ENCODE data around the gene POGZ.
A peak's percentile ranks its signal among the peaks of the same experiment; 100 is the strongest.

POGZ gene

GRCh38 chr1:151459331-151460046 is at the start of gene POGZ:
Gene POGZ (minus strand): TSS chr1:151459494. CDS start chr1:151442204, 17,290 bp downstream.
- peak; percentile 96 to 98 (median 97) for DNase-seq

- no peak for DNase-seq
Measured at GRCh38 chr1:151508833-151509232, 49.5 kb upstream of the POGZ start.

- no peak for DNase-seq
Measured at GRCh38 chr1:151504759-151505158, 45.5 kb upstream of the POGZ start.

- no peak for DNase-seq
Measured at GRCh38 chr1:151504252-151504651, 45.0 kb upstream of the POGZ start.

GRCh38 chr1:151502859-151503780 is 43.8 kb upstream of the POGZ start:
- no peak for DNase-seq

GRCh38 chr1:151502035-151502700 is 42.9 kb upstream of the POGZ start:
- no peak for DNase-seq

- no peak for DNase-seq
Measured at GRCh38 chr1:151501474-151501873, 42.2 kb upstream of the POGZ start.

GRCh38 chr1:151499930-151500329 is 40.6 kb upstream of the POGZ start:
- no peak for DNase-seq

- no peak for DNase-seq
Measured at GRCh38 chr1:151499365-151499764, 40.1 kb upstream of the POGZ start.

GRCh38 chr1:151495316-151495715 is 36.0 kb upstream of the POGZ start:
- no peak for DNase-seq

GRCh38 chr1:151494741-151495281 is 35.5 kb upstream of the POGZ start:
- peak; percentile 70 to 87 (median 74) for DNase-seq

GRCh38 chr1:151493042-151493441 is 33.7 kb upstream of the POGZ start:
- no peak for DNase-seq

- no peak for DNase-seq
Measured at GRCh38 chr1:151492120-151492519, 32.8 kb upstream of the POGZ start.

GRCh38 chr1:151491641-151492040 is 32.3 kb upstream of the POGZ start:
- DNase-seq: no peak

GRCh38 chr1:151486557-151486956 is 27.3 kb upstream of the POGZ start:
- no peak for DNase-seq

- no peak for DNase-seq
Measured at GRCh38 chr1:151485685-151486255, 26.5 kb upstream of the POGZ start.

- no peak for DNase-seq
Measured at GRCh38 chr1:151482017-151482416, 22.7 kb upstream of the POGZ start.

GRCh38 chr1:151479462-151479861 is 20.2 kb upstream of the POGZ start:
- DNase-seq: no peak

- no peak for DNase-seq
Measured at GRCh38 chr1:151478923-151479322, 19.6 kb upstream of the POGZ start.

- no peak for DNase-seq
Measured at GRCh38 chr1:151478140-151478812, 19.0 kb upstream of the POGZ start.

- DNase-seq: no peak
Measured at GRCh38 chr1:151477066-151477465, 17.8 kb upstream of the POGZ start.

- no peak for DNase-seq
Measured at GRCh38 chr1:151476083-151476482, 16.8 kb upstream of the POGZ start.
